C4-2B (cell line): ENCODE results near the gene PITPNC1.
"Not testable (repeated sequence)": the region's sequence is repeated elsewhere in the genome, so short reads cannot be mapped to it uniquely, and the experiment has no call there.

Source experiments
- H3K27ac ChIP-seq: fragments of 450-650 bp; 2 replicates; pipeline ENCODE4 v1.5.1; 2017
- ZFX ChIP-seq: fragments of 450-650 bp; IDR thresholded peaks from 2 replicates; pipeline ENCODE4 v1.6.1; 2017
- TF ChIP-seq, protein P1 (sequence below): fragments of 450-650 bp; conservative IDR thresholded peaks from 2 replicates; pipeline ENCODE4 v1.5.1; 2017; ENCODE audit warnings: mild to moderate bottlenecking

The PITPNC1 gene

DNA sequence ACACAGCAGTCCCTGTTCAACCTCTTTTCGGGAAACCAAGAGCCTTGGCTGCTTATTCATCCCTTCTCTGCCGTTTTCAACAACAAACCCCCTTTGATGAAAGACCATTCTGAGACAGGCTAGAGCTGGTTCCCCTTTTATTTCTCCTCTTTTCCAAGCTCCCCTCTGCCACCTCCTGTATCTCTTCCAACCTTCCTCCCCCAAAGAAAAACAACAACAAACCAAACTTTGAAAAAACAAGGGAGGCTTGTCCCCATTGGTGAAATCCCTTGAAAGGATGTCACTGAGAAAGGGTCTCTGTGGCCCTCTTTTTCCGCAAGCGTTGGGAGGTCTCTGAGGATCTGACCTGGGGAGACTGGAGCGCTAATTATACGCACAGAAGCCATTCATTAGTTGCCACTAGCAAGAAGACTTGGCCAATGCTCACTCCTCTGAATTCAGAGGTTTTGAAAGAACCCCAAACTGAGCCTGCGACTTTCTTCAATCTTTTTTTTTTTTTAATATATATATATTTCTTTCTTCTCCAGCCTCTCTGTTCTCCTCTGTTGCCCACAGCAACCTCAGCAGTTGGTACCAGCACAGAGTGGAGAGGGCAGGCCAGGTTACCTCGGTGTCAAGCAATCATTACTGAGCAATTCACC, 101.4 kb downstream of the PITPNC1 start:
- TF ChIP-seq, protein P1, sequence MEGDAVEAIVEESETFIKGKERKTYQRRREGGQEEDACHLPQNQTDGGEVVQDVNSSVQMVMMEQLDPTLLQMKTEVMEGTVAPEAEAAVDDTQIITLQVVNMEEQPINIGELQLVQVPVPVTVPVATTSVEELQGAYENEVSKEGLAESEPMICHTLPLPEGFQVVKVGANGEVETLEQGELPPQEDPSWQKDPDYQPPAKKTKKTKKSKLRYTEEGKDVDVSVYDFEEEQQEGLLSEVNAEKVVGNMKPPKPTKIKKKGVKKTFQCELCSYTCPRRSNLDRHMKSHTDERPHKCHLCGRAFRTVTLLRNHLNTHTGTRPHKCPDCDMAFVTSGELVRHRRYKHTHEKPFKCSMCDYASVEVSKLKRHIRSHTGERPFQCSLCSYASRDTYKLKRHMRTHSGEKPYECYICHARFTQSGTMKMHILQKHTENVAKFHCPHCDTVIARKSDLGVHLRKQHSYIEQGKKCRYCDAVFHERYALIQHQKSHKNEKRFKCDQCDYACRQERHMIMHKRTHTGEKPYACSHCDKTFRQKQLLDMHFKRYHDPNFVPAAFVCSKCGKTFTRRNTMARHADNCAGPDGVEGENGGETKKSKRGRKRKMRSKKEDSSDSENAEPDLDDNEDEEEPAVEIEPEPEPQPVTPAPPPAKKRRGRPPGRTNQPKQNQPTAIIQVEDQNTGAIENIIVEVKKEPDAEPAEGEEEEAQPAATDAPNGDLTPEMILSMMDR = no peak
- TF ChIP-seq ZFX = no peak
- no peak overlapping the region for H3K27ac ChIP-seq

DNA sequence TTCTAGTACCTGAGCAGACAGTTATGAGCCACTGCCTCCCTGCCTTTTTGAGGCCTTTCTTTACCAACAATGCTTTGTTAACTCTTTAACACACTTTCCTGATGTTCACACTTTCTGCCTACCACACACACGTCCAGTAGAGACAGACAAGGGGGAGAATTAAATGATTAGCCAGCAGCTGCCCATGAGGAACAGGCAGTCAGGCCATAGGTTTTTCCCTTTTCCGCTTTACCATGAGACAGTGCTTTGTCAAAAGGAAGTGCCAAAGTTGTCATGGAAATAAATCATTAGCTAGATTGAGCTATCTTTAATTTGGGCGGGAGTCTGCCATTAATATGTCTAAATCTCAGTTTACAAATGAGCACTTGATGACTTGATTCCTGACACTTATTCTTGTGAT, 102.1 kb downstream of the PITPNC1 start:
- TF ChIP-seq, protein P1 = no peak
- no peak for TF ChIP-seq ZFX
- H3K27ac ChIP-seq = no peak overlapping the region

DNA sequence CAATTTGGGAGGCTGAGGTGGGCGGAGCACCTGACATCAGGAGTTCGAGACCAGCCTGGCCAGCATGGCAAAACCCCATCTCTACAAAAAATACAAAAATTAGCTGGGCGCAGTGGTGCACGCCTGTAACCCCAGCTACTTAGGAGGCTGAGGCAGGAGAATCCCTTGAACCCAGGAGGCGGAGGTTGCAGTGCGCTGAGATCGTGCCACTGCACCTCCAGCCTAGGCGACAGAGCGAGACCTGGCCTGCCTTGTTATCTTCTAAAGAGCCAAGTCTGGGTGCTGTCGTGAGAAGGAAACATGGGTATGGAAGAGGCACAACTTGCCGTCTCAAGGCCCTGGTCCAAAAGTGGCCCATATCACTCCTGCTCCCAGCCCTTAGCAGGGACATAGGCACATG, 103.9 kb downstream of the PITPNC1 start:
- not testable (repeated sequence) for H3K27ac ChIP-seq

DNA sequence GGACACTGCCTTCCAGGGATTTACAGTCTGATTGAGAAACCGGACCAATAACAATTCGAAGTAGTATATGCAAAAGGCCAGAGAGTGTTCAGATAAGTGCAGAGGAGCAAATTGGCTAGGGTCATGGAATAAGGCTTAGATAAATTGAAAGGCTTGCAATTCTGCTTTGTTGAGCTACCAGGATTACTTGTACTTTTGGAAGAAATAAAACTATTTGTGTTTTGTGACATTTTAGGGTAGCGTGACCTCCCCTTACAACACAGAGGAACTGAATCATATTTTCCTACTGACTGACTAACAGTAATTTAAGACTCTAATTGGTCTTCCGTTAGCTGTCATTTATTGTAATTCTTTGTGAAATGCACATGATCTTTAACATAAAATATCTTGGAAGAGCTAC, 104.7 kb downstream of the PITPNC1 start:
- TF ChIP-seq ZFX = no peak
- TF ChIP-seq, protein P1 = no peak
- H3K27ac ChIP-seq = no peak overlapping the region

DNA sequence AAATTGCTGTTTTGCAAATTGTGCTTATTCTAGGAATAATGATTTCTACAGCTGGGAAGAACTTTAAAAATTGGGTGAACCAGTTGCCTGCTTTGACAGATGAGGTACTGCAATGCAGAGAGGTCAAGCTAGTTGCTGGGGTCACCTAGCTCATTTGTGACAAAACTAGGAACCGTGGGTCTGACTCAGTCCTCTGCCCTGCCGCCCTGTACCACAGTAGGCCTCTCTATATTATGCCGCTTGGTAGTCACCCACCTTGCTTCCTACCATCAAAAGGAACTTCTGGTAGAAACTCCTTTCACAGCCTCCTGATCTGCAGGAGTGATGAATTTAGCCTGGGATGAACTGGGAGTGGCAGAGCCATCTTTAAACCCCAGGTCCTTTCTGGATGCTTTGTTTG, 105.7 kb downstream of the PITPNC1 start:
- TF ChIP-seq ZFX = no peak
- TF ChIP-seq, protein P1 = no peak
- no peak overlapping the region for H3K27ac ChIP-seq

DNA sequence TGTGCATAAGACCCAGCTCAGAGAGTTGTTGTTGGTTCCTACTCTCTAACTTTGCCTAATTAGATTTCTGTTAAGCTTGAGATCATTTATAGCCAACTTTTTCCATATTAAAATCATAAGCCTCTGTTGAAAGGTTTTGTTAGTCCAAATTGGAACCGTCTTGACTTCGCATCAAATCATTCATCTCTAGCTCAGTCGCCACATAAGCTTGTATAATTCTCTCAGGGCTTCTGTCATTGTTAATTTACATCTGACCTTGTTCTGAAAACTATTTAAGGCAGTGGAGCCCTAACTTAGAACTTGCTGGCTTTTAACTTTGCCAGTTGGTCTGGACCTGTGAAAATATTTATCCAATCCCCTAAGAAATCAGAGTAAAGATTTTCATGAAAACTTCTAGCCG, 107.2 kb downstream of the PITPNC1 start:
- no peak overlapping the region for H3K27ac ChIP-seq
- no peak for TF ChIP-seq ZFX
- TF ChIP-seq, protein P1 = no peak

DNA sequence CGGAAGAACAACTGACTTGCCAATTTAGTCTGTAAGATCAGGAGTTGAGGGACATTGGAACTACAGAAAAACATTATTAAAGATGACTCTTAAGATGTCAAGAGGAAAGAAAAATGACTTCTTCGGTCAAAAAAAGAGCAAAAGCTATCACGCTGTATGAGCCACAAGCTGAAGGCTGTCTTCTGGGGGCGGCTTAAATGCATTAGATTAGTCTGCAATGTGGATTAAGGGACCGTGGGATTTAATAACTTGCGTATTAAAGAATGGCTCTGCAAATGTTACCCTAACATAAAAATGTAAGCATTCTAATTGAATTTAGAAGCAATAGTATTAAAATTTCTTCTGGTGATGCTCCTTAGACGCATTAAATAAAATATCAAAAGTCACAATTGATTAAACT, 108.6 kb downstream of the PITPNC1 start:
- no peak for TF ChIP-seq ZFX
- TF ChIP-seq, protein P1 = no peak
- no peak overlapping the region for H3K27ac ChIP-seq

DNA sequence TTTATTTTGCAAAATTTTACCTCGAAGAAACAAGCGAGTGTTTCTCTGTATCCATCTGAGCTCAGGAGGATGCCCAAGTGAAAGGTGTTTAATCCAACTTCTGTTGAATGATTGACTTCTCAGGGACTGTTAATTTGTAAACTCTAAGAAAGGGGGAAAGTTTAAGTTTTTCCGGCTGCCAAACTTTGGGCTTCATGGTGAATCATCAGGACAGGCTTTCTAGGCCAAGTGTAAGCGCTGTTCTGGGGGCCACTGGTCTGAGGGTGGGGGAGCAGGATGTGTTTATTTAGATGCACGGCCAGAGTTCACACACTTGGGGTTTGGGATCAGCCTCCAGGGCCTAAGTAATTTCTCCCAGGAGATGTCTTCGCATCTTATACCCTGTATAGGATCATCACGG, 110.4 kb downstream of the PITPNC1 start:
- H3K27ac ChIP-seq = no peak overlapping the region

More for the DNA sequence above, 110.4 kb downstream of the PITPNC1 start:
- no peak for TF ChIP-seq ZFX
- TF ChIP-seq, protein P1 = no peak
